Small intestine (tissue), 7 donors: Measurements from ENCODE around the gene MRC1. TPM values are rescaled to one million over a fixed set of nuclear protein-coding genes. Genes with fewer than 3 reads are reported as not detected.

Source experiments
- DNase-seq, 2 donors: peaks; one replicate each; pipeline versions ENCODE4 v3.0.0 to v3.0.0-alpha.2; 2013
- FAIRE-seq: peaks from 2 replicates; lab custom pipeline; 2012; peaks lifted over from hg19 to GRCh38; lab: Jason Lieb, UNC
- H3K27ac ChIP-seq, 3 donors: one replicate each; pipeline ENCODE4 v1.5.1; 2013; ENCODE audit warnings: low read length in 2 of 3, mild to moderate bottlenecking in 2 of 3, control low read depth in 1 of 3, inconsistent platforms in 1 of 3, low read depth in 1 of 3, moderate library complexity in 1 of 3
- H3K27me3 ChIP-seq, 3 donors: one replicate each; pipeline ENCODE4 v1.6.1; 2013; ENCODE audit warnings: low read length in 3 of 3, inconsistent platforms in 1 of 3; ENCODE audit not compliant: control insufficient read depth in 3 of 3, insufficient read depth in 3 of 3
- H3K36me3 ChIP-seq, 3 donors: one replicate each; pipeline ENCODE4 v1.6.1; 2013; ENCODE audit warnings: low read length in 3 of 3, inconsistent platforms in 1 of 3, low read depth in 1 of 3, mild to moderate bottlenecking in 1 of 3, moderate library complexity in 1 of 3; ENCODE audit not compliant: control insufficient read depth in 3 of 3, insufficient read depth in 2 of 3
- H3K4me1 ChIP-seq, 3 donors: one replicate each; pipeline ENCODE4 v1.6.1; 2013; ENCODE audit warnings: low read length in 2 of 3, inconsistent platforms in 1 of 3, low read depth in 1 of 3, mild to moderate bottlenecking in 1 of 3, moderate library complexity in 1 of 3; ENCODE audit not compliant: control insufficient read depth in 3 of 3, insufficient read depth in 2 of 3
- H3K4me3 ChIP-seq, 3 donors: one replicate each; pipeline ENCODE4 v1.5.1; 2013; ENCODE audit warnings: low read length in 3 of 3, control low read depth in 1 of 3, inconsistent platforms in 1 of 3, low read depth in 1 of 3, mild to moderate bottlenecking in 1 of 3, moderate library complexity in 1 of 3
- H3K9me3 ChIP-seq, 2 donors: one replicate each; pipeline ENCODE4 v1.6.1; 2013; ENCODE audit warnings: low read depth in 1 of 2, low read length in 1 of 2; ENCODE audit not compliant: control insufficient read depth in 2 of 2, insufficient read depth in 1 of 2
- WGBS, 3 donors: extraction: QIAGEN DNeasy Blood & Tissue Kit; methylation state at CpG; one replicate each; pipeline ENCODE4 v1.1.7; 2013; 5-methylcytosine and 5-hydroxymethylcytosine counted together
- polyA plus RNA-seq, 4 donors: library from polyadenylated mRNA; stranded (reverse) in 3 of 4; unstranded in 1 of 4; fragments of 200-250 nt in 3 of 4; fragments of 120-200 nt in 1 of 4; gene quantifications; one replicate each; pipeline versions ENCODE4 v1.2.1 to v1.2.3, GENCODE V29; 2013
- donor health status: healthy with polysubstance abuse.
- donor health status: control.
- donor health status: control.
- donor health status: Bipolar disorder and iron deficiency.
- donor health status: healthy.

The MRC1 gene
- polyA plus RNA-seq, 4 donors, result 1.8 to 23.3 (median 7.6) TPM

- Histone ChIP-seq H3K4me3 (no peak overlapping the region), H3K27ac (no peak overlapping the region), H3K27me3 (no peaks in the 10 kb centered on the region), H3K4me1 (no peaks in the 10 kb centered on the region), H3K9me3 (no peaks in the 10 kb centered on the region), H3K36me3 (peaks cover 0 to 2% (median 0%) of the 10 kb centered on the region in 3 donors)
- DNase-seq (no peak), FAIRE-seq (no peak)
- 80 to 85% (median 83%) methylated on average over 8 of the region's 8 CpGs for WGBS, 3 donors
Observed at GRCh38 chr10:17859492-17860156, 50.5 kb downstream of the MRC1 start.

GRCh38 chr10:17861760-17862159, 52.6 kb downstream of the MRC1 start:
- Histone ChIP-seq H3K27me3 (no peaks in the 10 kb centered on the region), H3K27ac (no peak overlapping the region), H3K9me3 (no peaks in the 10 kb centered on the region), H3K4me3 (no peak overlapping the region), H3K4me1 (no peaks in the 10 kb centered on the region), H3K36me3 (no peaks in the 10 kb centered on the region)
- 89 to 90% (median 89%) methylated on average over 5 of the region's 5 CpGs for WGBS, 3 donors
- FAIRE-seq, result no peak
- no peak for DNase-seq

- 75 to 88% (median 81%) methylated on average over 3 of the region's 3 CpGs for WGBS, 3 donors
- no peak for DNase-seq
- Histone ChIP-seq H3K4me3 (no peak overlapping the region), H3K9me3 (no peaks in the 10 kb centered on the region), H3K27me3 (no peaks in the 10 kb centered on the region), H3K36me3 (no peaks in the 10 kb centered on the region), H3K4me1 (no peaks in the 10 kb centered on the region), H3K27ac (no peak overlapping the region)
- no peak for FAIRE-seq
Observed at GRCh38 chr10:17865351-17865750, 56.2 kb downstream of the MRC1 start.

- 91 to 93% (median 91%) methylated on average over 10 of the region's 10 CpGs for WGBS, 3 donors
- DNase-seq (no peak), FAIRE-seq (no peak)
- Histone ChIP-seq H3K27me3 (no peaks in the 10 kb centered on the region), H3K4me1 (no peaks in the 10 kb centered on the region), H3K9me3 (no peaks in the 10 kb centered on the region), H3K36me3 (no peaks in the 10 kb centered on the region), H3K27ac (no peak overlapping the region), H3K4me3 (no peak overlapping the region)
Observed at GRCh38 chr10:17866346-17866745, 57.2 kb downstream of the MRC1 start.

GRCh38 chr10:17867056-17867455, 57.9 kb downstream of the MRC1 start:
- FAIRE-seq, result no peak
- H3K36me3 ChIP-seq, result no peaks in the 10 kb centered on the region
- 77 to 85% (median 84%) methylated on average over 2 of the region's 2 CpGs for WGBS, 3 donors

GRCh38 chr10:17871036-17871435, 61.9 kb downstream of the MRC1 start:
- Histone ChIP-seq H3K4me1 (no peaks in the 10 kb centered on the region), H3K9me3 (no peaks in the 10 kb centered on the region), H3K4me3 (no peak overlapping the region), H3K36me3 (no peaks in the 10 kb centered on the region), H3K27ac (no peak overlapping the region), H3K27me3 (no peaks in the 10 kb centered on the region)
- DNase-seq (no peak), FAIRE-seq (no peak)
- 80 to 89% (median 83%) methylated on average over 6 of the region's 6 CpGs for WGBS, 3 donors

More at GRCh38 chr10:17867056-17867455, 57.9 kb downstream of the MRC1 start:
- Histone ChIP-seq H3K27me3 (no peaks in the 10 kb centered on the region), H3K27ac (no peak overlapping the region), H3K9me3 (no peaks in the 10 kb centered on the region), H3K4me1 (no peaks in the 10 kb centered on the region), H3K4me3 (no peak overlapping the region)
- DNase-seq, result no peak

GRCh38 chr10:17872191-17873091, 63.3 kb downstream of the MRC1 start:
- peak; percentile 24 to 48 for DNase-seq
- Histone ChIP-seq H3K4me1 (no peaks in the 10 kb centered on the region), H3K36me3 (no peaks in the 10 kb centered on the region), H3K27me3 (no peaks in the 10 kb centered on the region), H3K4me3 (no peak overlapping the region), H3K9me3 (no peaks in the 10 kb centered on the region), H3K27ac (no peak overlapping the region)
- FAIRE-seq, result no peak
- WGBS, 3 donors, result 50 to 61% (median 51%) methylated on average over 8 of the region's 8 CpGs

- DNase-seq (no peak), FAIRE-seq (no peak)
- WGBS, 3 donors, result 74 to 83% (median 78%) methylated on average over 2 of the region's 2 CpGs
- no peak overlapping the region for H3K4me3 ChIP-seq
- no peak overlapping the region for H3K27ac ChIP-seq
- no peaks in the 10 kb centered on the region for H3K4me1 ChIP-seq
- no peaks in the 10 kb centered on the region for H3K9me3 ChIP-seq
- no peaks in the 10 kb centered on the region for H3K36me3 ChIP-seq
- H3K27me3 ChIP-seq, result no peaks in the 10 kb centered on the region
Observed at GRCh38 chr10:17873946-17874345, 64.8 kb downstream of the MRC1 start.
